HG03280 (cell line): ENCODE results near the gene GARIN1A.

Experiments
- ATAC-seq: cut with Tn5 transposase; IDR thresholded peaks from one replicate; pipeline ENCODE4 v1.9.1; 2021; ENCODE audit warnings: mild to moderate bottlenecking, moderate library complexity; ENCODE audit not compliant: unreplicated experiment

GARIN1A gene

DNA sequence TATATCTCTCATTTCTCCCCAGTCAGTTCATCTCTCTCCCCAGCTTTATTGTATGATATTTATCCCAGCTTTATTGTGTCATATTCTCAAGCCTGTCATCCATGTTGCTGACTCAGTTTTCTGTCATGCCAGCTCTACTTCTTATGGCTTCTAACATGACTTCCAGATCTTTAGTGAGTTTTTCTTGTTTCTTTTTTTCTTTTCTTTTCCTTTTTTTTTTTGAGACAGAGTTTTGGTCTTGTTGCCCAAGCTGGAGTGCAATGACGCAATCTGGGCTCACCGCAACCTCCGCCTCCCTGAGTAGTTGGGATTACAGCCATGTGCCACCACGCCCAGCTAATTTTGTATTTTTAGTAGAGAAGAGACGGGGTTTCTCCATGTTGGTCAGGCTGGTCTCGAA, 38.4 kb downstream of the GARIN1A start:
- ATAC-seq: no peak

DNA sequence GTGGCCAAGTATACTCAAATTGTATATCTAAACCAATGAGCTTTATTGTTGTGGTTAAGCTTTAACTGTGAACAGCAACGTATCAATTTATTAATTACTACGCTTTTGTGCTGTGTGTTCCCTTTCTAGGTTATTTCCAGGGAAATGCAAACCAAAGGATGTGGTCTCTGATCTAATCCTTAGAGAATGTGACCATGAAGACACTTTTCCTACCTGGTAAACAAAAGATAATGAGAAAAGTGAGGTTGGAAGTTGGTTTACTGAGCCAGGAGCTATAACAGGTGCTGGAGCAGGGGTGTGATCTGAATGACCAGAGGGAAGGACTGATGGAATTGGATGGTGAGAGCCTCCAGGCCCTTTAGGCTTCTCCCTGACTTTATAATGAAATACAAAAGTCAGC, 41.7 kb downstream of the GARIN1A start:
- no peak for ATAC-seq

DNA sequence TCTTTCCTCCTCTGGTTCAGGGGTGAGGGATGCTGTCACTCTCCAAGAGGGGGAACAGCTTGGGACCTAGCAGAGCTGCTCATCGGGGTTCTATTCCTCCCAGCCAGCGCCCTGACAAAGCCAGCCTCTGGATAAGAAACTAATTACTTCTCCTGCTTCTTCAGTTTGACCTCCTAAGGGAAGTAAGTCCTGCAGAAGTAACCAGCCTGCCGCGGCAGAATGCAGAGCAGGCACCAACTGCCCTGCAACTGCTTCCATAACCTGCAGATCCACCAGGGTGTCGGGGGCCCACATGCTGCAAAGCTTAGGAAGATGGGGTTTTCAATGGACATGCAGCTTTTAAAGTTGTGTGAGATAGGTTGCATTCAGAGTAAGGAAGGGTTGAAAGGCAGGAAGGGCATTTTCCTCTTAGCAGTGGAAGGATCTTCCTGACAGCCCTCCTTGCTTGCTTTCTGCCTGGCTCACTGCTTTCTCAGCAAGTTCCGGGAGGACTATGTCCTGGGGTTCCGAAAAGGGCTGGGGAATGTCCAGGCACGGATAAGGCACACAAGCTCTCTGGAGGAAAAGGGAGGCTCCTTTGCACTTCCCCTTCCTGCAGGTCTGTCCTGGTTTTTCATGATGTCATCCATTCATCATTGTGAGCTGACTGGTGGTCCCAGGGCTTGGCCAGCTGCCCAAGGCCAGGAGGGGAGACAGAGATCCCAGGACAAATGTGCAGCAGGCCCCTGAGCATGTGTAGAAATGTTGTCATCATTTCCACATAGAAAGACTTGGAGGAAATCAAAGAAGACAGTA, 42.8 kb downstream of the GARIN1A start:
- no peak for ATAC-seq

DNA sequence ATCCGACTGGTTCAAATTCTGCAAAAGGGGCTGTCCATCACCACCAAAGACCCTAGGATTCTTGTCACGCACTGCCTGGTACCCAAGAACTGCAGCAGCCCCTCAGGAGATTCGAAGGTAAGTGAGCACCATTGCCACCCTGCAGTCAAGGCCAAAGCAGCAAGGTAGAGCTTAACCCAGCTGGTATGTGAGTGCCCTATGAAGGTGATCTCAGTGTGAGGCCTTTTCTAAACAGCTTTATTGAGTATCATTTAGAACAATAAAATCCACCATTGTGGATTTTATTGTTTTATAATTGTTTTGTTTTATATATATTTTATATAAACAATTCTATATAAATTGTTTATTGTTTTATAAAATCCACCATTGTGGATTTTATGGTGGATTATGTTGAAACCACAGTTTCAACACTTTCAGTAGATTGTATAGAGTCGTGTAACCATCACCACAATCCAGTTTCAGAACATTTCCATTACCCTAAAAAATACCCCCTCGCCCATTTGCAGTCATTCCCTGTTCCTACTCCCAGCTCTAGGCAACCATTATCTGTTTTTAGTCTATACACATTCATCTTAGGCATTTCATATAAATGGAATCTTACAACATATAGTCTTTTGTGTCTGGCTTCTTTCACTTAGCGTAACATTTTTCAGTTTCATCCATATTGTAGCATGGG, 47.0 kb downstream of the GARIN1A start:
- ATAC-seq: no peak

DNA sequence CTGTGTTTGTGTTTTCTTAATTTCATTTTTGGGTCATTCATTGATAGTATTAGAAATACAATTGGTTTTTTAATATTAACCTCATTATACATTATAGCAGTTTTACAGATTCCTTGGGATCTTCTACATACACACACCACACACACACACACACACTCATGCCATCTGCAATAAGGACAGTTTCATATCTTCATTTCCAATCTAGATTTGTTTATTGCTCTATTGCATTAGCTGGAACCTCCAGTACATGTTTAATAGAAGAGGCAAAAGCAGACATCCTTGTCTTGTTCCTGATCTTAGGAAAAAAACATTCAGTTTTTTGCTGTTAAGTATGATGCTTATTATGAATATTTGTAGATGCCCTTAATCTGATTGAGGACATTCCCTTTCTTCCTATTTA, 49.3 kb downstream of the GARIN1A start:
- ATAC-seq: no peak
